Peyer's patch (tissue), 4 donors: ENCODE measurements around the gene ALPL.

Experiments
- POLR2A ChIP-seq, 2 donors: fragments of 450-650 bp; IDR thresholded peaks; one replicate each; pipeline ENCODE4 v1.5.1; 2017; ENCODE audit warnings: antibody characterized with exemption in 2 of 2, mild to moderate bottlenecking in 2 of 2, moderate library complexity in 2 of 2
- TF ChIP-seq, protein P1 (sequence below), 6 experiments: fragments of 450-650 bp in 4 of 6; fragments of 200-600 bp in 2 of 6; sonication (generic) in 1 of 6; IDR thresholded peaks; one replicate each; pipeline ENCODE4 v1.5.1; 2017 to 2019; ENCODE audit warnings: antibody characterized with exemption in 6 of 6, mild to moderate bottlenecking in 3 of 6, moderate library complexity in 1 of 6

GRCh38 chr1:21546122-21546825, 37.1 kb downstream of the ALPL start:
- TF ChIP-seq, protein P1, sequence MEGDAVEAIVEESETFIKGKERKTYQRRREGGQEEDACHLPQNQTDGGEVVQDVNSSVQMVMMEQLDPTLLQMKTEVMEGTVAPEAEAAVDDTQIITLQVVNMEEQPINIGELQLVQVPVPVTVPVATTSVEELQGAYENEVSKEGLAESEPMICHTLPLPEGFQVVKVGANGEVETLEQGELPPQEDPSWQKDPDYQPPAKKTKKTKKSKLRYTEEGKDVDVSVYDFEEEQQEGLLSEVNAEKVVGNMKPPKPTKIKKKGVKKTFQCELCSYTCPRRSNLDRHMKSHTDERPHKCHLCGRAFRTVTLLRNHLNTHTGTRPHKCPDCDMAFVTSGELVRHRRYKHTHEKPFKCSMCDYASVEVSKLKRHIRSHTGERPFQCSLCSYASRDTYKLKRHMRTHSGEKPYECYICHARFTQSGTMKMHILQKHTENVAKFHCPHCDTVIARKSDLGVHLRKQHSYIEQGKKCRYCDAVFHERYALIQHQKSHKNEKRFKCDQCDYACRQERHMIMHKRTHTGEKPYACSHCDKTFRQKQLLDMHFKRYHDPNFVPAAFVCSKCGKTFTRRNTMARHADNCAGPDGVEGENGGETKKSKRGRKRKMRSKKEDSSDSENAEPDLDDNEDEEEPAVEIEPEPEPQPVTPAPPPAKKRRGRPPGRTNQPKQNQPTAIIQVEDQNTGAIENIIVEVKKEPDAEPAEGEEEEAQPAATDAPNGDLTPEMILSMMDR (IDR thresholded peaks at IDR 0.05) = no peak
- TF ChIP-seq POLR2A (IDR thresholded peaks at IDR 0.05) = no peak
